Epidermal melanocyte (primary cell): ENCODE data around the gene DVL2.

Source experiments
- DNase-seq: peaks from one replicate; pipeline ENCODE4 v3.0.0; 2011; ENCODE audit warnings: low spot score; ENCODE audit not compliant: insufficient read length

DVL2 gene

GRCh38 chr17:7219812-7220592, 14.3 kb downstream of the DVL2 start, which contains the start of the genes ACADVL and DLG4:
TSS of gene ACADVL (plus strand) at chr17:7219938. CDS start at chr17:7219985, 47 bp downstream.
TSS of gene DLG4 (minus strand) at chr17:7219836.
- DNase-seq = peak; percentile 94

GRCh38 chr17:7219229-7219811, 15.0 kb downstream of the DVL2 start:
- no peak for DNase-seq

- DNase-seq = no peak
These were observed 15.6 kb downstream of the DVL2 start for GRCh38 chr17:7218758-7219157.

GRCh38 chr17:7218166-7218565, 16.2 kb downstream of the DVL2 start:
- no peak for DNase-seq

GRCh38 chr17:7217113-7217987, 17.0 kb downstream of the DVL2 start:
- DNase-seq = peak; percentile 85

GRCh38 chr17:7216242-7217112, 17.8 kb downstream of the DVL2 start:
- DNase-seq = no peak

- DNase-seq = no peak
These were observed 18.6 kb downstream of the DVL2 start for GRCh38 chr17:7215652-7216180.

- DNase-seq = peak; percentile 97
These were observed 19.1 kb downstream of the DVL2 start for GRCh38 chr17:7215136-7215638.

- peak; percentile 99 for DNase-seq
These were observed 19.8 kb downstream of the DVL2 start for GRCh38 chr17:7214300-7215135.

- peak; percentile 71 for DNase-seq
These were observed 20.4 kb downstream of the DVL2 start for GRCh38 chr17:7213895-7214299.

GRCh38 chr17:7211491-7212273, 22.6 kb downstream of the DVL2 start:
- no peak for DNase-seq

- DNase-seq = no peak
These were observed 25.4 kb downstream of the DVL2 start for GRCh38 chr17:7208754-7209460.

GRCh38 chr17:7208027-7208571, 26.2 kb downstream of the DVL2 start:
- no peak for DNase-seq

GRCh38 chr17:7207120-7208001, 27.0 kb downstream of the DVL2 start:
- DNase-seq = no peak

- no peak for DNase-seq
These were observed 28.8 kb downstream of the DVL2 start for GRCh38 chr17:7205561-7205960.

- DNase-seq = peak; percentile 96
These were observed 29.4 kb downstream of the DVL2 start for GRCh38 chr17:7204828-7205461.
